IMR-90 (cell line): ENCODE data around the gene OPCML. TPM values are rescaled to one million over a fixed set of nuclear protein-coding genes. Genes with fewer than 3 reads are reported as not detected.

Experiments
- ATAC-seq: fragments of 200-7000 bp; cut with Tn5 transposase; 2 replicates; pipeline ENCODE4 v1.9.1; 2020; ENCODE audit warnings: low read depth, mild to moderate bottlenecking, moderate library complexity
- BruUV-seq: library from RNA; stranded (reverse); fragments of 400-500 nt; replicated peaks from 2 replicates; lab custom pipeline; 2021; lab: Mats Ljungman, UMichigan
- CTCF ChIA-PET: fragments of 300-600 bp; formaldehyde crosslinking; extraction: SDS; loops from one replicate; lab custom pipeline; 2021; ENCODE audit warnings: antibody characterized with exemption; lab: Yijun Ruan, JAX
- POLR2A ChIA-PET: fragments of 300-600 bp; sonication (Branson Sonifier 250); formaldehyde crosslinking; loops from one replicate; lab custom pipeline; 2022; ENCODE audit warnings: antibody characterized with exemption; ENCODE audit not compliant: unreplicated experiment; lab: Charles Lee
- DNase-seq: peaks from one replicate; pipeline ENCODE4 v3.0.0; 2013
- H2AFZ ChIP-seq: replicated peaks from 2 replicates; pipeline ENCODE3; 2013; ENCODE audit warnings: low read length, mild to moderate bottlenecking; ENCODE audit not compliant: poor library complexity
- H2AK5ac ChIP-seq: 2 replicates; pipeline ENCODE4 v1.6.1; 2013; ENCODE audit warnings: low read depth, low read length, inconsistent platforms
- H2AK9ac ChIP-seq: replicated peaks from 2 replicates; pipeline ENCODE3; 2013; ENCODE audit warnings: mild to moderate bottlenecking, low read depth, low read length, moderate library complexity; ENCODE audit not compliant: poor library complexity
- H2BK120ac ChIP-seq: 2 replicates; pipeline ENCODE4 v1.6.1; 2013; ENCODE audit warnings: low read depth, low read length, inconsistent platforms
- H2BK15ac ChIP-seq: 3 replicates; pipeline ENCODE4 v1.6.1; 2013; ENCODE audit warnings: low read depth, low read length, inconsistent platforms
- H2BK20ac ChIP-seq: 2 replicates; pipeline ENCODE4 v1.6.1; 2013; ENCODE audit warnings: low read depth, mild to moderate bottlenecking, inconsistent platforms, low read length, moderate library complexity
- H2BK5ac ChIP-seq: 2 replicates; pipeline ENCODE4 v1.6.1; 2013; ENCODE audit warnings: mild to moderate bottlenecking, low read depth, low read length, inconsistent platforms; ENCODE audit not compliant: poor library complexity, severe bottlenecking
- H3K14ac ChIP-seq: replicated peaks from 2 replicates; pipeline ENCODE4 v1.6.1; 2013; ENCODE audit warnings: low read depth, low read length, inconsistent platforms
- H3K18ac ChIP-seq: 2 replicates; pipeline ENCODE4 v1.6.1; 2013; ENCODE audit warnings: low read depth, low read length, control low read depth
- H3K23ac ChIP-seq: 2 replicates; pipeline ENCODE4 v1.6.1; 2013; ENCODE audit warnings: low read depth, low read length, inconsistent platforms
- H3K27ac ChIP-seq: 2 replicates; pipeline ENCODE4 v1.5.1; 2013; ENCODE audit warnings: mild to moderate bottlenecking, control low read depth, low read length; ENCODE audit not compliant: insufficient read depth
- H3K27me3 ChIP-seq: 2 replicates; pipeline ENCODE4 v1.6.1; 2013; ENCODE audit warnings: low read length; ENCODE audit not compliant: control insufficient read depth, insufficient read depth
- H3K36me3 ChIP-seq: 2 replicates; pipeline ENCODE4 v1.6.1; 2013; ENCODE audit warnings: low read length, mixed read lengths; ENCODE audit not compliant: control insufficient read depth, insufficient read depth
- H3K4ac ChIP-seq: 2 replicates; pipeline ENCODE4 v1.6.1; 2013; ENCODE audit warnings: low read depth, low read length, inconsistent platforms
- H3K4me1 ChIP-seq: 2 replicates; pipeline ENCODE4 v1.6.1; 2013; ENCODE audit warnings: low read length, mixed read lengths; ENCODE audit not compliant: control insufficient read depth, insufficient read depth
- H3K4me2 ChIP-seq: 2 replicates; pipeline ENCODE4 v1.6.1; 2013; ENCODE audit warnings: low read depth, mild to moderate bottlenecking, control low read depth, low read length, moderate library complexity
- H3K4me3 ChIP-seq: 2 replicates; pipeline ENCODE4 v1.5.1; 2013; ENCODE audit warnings: low read depth, mild to moderate bottlenecking, control low read depth, low read length, moderate library complexity; ENCODE audit not compliant: insufficient read depth
- H3K56ac ChIP-seq: 2 replicates; pipeline ENCODE4 v1.6.1; 2013; ENCODE audit warnings: low read length, inconsistent platforms; ENCODE audit not compliant: insufficient read depth; ENCODE audit errors: extremely low read depth
- H3K79me1 ChIP-seq, 2 experiments: 2 replicates each; pipeline ENCODE4 v1.6.1; 2013; ENCODE audit warnings: low read length in 2 of 2, inconsistent platforms in 1 of 2, low read depth in 1 of 2
- H3K9ac ChIP-seq: 2 replicates; pipeline ENCODE4 v1.6.1; 2013; ENCODE audit warnings: low read depth, low read length, control low read depth
- H3K9me1 ChIP-seq: 2 replicates; pipeline ENCODE4 v1.6.1; 2013; ENCODE audit warnings: low read length, inconsistent platforms; ENCODE audit not compliant: insufficient read depth
- H3K9me3 ChIP-seq: 2 replicates; pipeline ENCODE4 v1.6.1; 2013; ENCODE audit warnings: low read length; ENCODE audit not compliant: control insufficient read depth, insufficient read depth
- H4K20me1 ChIP-seq: 2 replicates; pipeline ENCODE4 v1.6.1; 2013; ENCODE audit warnings: low read length, inconsistent platforms; ENCODE audit not compliant: insufficient read depth
- H4K5ac ChIP-seq: 2 replicates; pipeline ENCODE4 v1.6.1; 2013; ENCODE audit warnings: mild to moderate bottlenecking, low read depth, low read length, control low read depth
- H4K8ac ChIP-seq, 2 experiments: 2 replicates each; pipeline ENCODE4 v1.6.1; 2013; ENCODE audit warnings: low read depth in 2 of 2, low read length in 2 of 2, control low read depth in 1 of 2, inconsistent platforms in 1 of 2
- H4K91ac ChIP-seq: 2 replicates; pipeline ENCODE4 v1.6.1; 2013; ENCODE audit warnings: low read depth, low read length, inconsistent platforms; ENCODE audit not compliant: insufficient read depth
- CEBPB ChIP-seq: IDR thresholded peaks from 2 replicates; pipeline ENCODE4 v1.6.1; 2012; ENCODE audit warnings: low read depth, low read length, improper control_type of control experiment
- CHD1 ChIP-seq: IDR thresholded peaks from 2 replicates; pipeline ENCODE4 v1.6.1; 2012; ENCODE audit warnings: low read depth, low read length, improper control_type of control experiment
- CTCF ChIP-seq: conservative IDR thresholded peaks from 2 replicates; pipeline ENCODE4 v1.5.1; 2012; ENCODE audit warnings: mild to moderate bottlenecking, low read depth, low read length, improper control_type of control experiment
- ELK1 ChIP-seq: fragments of 150-350 bp; IDR thresholded peaks from 2 replicates; pipeline ENCODE4 v1.6.1; 2016; ENCODE audit warnings: low read depth, mild to moderate bottlenecking, low read length, moderate library complexity, borderline replicate concordance
- MAFK ChIP-seq: IDR thresholded peaks from 2 replicates; pipeline ENCODE4 v1.6.1; 2012; ENCODE audit warnings: low read depth, low read length, improper control_type of control experiment
- MAZ ChIP-seq: IDR thresholded peaks from 2 replicates; pipeline ENCODE4 v1.6.1; 2012; ENCODE audit warnings: low read depth, mild to moderate bottlenecking, low read length, improper control_type of control experiment, moderate library complexity, borderline replicate concordance
- MXI1 ChIP-seq: IDR thresholded peaks from 2 replicates; pipeline ENCODE4 v1.6.1; 2012; ENCODE audit warnings: low read depth, mild to moderate bottlenecking, low read length, moderate library complexity, borderline replicate concordance
- NFE2L2 ChIP-seq: fragments of 150-350 bp; IDR thresholded peaks from 2 replicates; pipeline ENCODE4 v1.6.1; 2016; ENCODE audit warnings: low read depth, mild to moderate bottlenecking, low read length
- RAD21 ChIP-seq: IDR thresholded peaks from 2 replicates; pipeline ENCODE4 v1.6.1; 2012; ENCODE audit warnings: low read length, improper control_type of control experiment
- USF2 ChIP-seq: fragments of 150-350 bp; IDR thresholded peaks from 2 replicates; pipeline ENCODE4 v1.6.1; 2017; ENCODE audit warnings: mild to moderate bottlenecking, antibody characterized with exemption, low read length, low read depth
- WGBS, 2 experiments: methylation state at CpG; one replicate each; pipeline versions ENCODE4 v1.1.5 to v1.1.7; 2013; ENCODE audit warnings: missing lambda C conversion rate in 2 of 2; ENCODE audit not compliant: insufficient read length in 1 of 2; ENCODE audit errors: extremely low coverage in 2 of 2; 5-methylcytosine and 5-hydroxymethylcytosine counted together
- dilution Hi-C: fragments of 300-500 bp; cut with HindIII; formaldehyde crosslinking; loops from one replicate; pipeline ENCODE4 v1.14.3; 2018; ENCODE audit warnings: low sequenced_read_pairs; ENCODE audit not compliant: unreplicated experiment
- in situ Hi-C: fragments of 300-500 bp; cut with MboI; formaldehyde crosslinking; loops from 3 replicates; pipeline ENCODE4 v1.14.3; 2019; ENCODE audit warnings: low sequenced_read_pairs, inconsistent platforms, mixed read lengths
- intact Hi-C: fragments of 100-400 bp; cut with micrococcal nuclease; formaldehyde crosslinking; loops from 2 replicates; pipeline ENCODE4 v1.10.0; 2022
- polyA plus RNA-seq, 3 experiments: library from polyadenylated mRNA; depleted of rRNA; stranded (reverse); fragments of >200 nt; gene quantifications; 2 replicates each; pipeline ENCODE4 v1.2.3, GENCODE V29; 2012; ENCODE audit warnings: low replicate concordance in 1 of 3
- total RNA-seq: library from RNA; depleted of rRNA; stranded (reverse); fragments of >200 nt; gene quantifications from 2 replicates; pipeline ENCODE4 v1.2.3, GENCODE V29; 2012

The OPCML gene
- total and polyA plus RNA-seq, 2 of the 4 experiments (the other 2 are of a cell fraction) = under 0.01 to 2.6 TPM

GRCh38 chr11:132721526-132721925, 810.8 kb downstream of the OPCML start:
- no peak overlapping the region for H2BK20ac ChIP-seq
- no peak for ATAC-seq
- no peak overlapping the region for H3K18ac ChIP-seq
- H3K56ac ChIP-seq = no peak overlapping the region
- no peak overlapping the region for H4K8ac ChIP-seq
- H2BK15ac ChIP-seq = no peak overlapping the region
- H2BK120ac ChIP-seq = no peak overlapping the region
- H2AK9ac ChIP-seq = no peak overlapping the region
- H3K4me3 ChIP-seq = no peak overlapping the region
- H3K4me1 ChIP-seq = no peaks in the 10 kb centered on the region
- DNase-seq = no peak
- H4K91ac ChIP-seq = no peak overlapping the region
- H3K27me3 ChIP-seq = no peaks in the 10 kb centered on the region
- CTCF ChIA-PET = no interaction called here
- dilution Hi-C loops (no loop called here), in situ Hi-C loops (no loop called here), intact Hi-C loops (no loop called here)
- no peak overlapping the region for H3K23ac ChIP-seq
- no peak overlapping the region for H2AK5ac ChIP-seq
- no peaks in the 10 kb centered on the region; the same call in 1 of the 2 replicates for H3K9me1 ChIP-seq
- no peak overlapping the region for H2AFZ ChIP-seq
- H3K27ac ChIP-seq = no peak overlapping the region
- no peaks in the 10 kb centered on the region for H3K36me3 ChIP-seq
- TF ChIP-seq CHD1 = no peak
- no peak for TF ChIP-seq CEBPB
- TF ChIP-seq USF2 = no peak
- no peak for TF ChIP-seq MAFK
- no peak for TF ChIP-seq MAZ
- no peak for TF ChIP-seq ELK1
- no peak for TF ChIP-seq RAD21
- TF ChIP-seq NFE2L2 = no peak
- TF ChIP-seq MXI1 = no peak
- TF ChIP-seq CTCF = no peak
- no peak overlapping the region for H3K9ac ChIP-seq
- H3K79me1 ChIP-seq = no peaks in the 10 kb centered on the region
- no peak overlapping the region for H2BK5ac ChIP-seq
- POLR2A ChIA-PET = interaction anchor here (0.6 kb wide), 1 partner anchor 1439 kb away, joined by 4 read pairs; no protein-coding TSS in a partner anchor
- no peak overlapping the region for H3K14ac ChIP-seq
- H3K4ac ChIP-seq = no peak overlapping the region
- H4K5ac ChIP-seq = no peak overlapping the region
- no peak overlapping the region for H3K4me2 ChIP-seq
- WGBS, 2 experiments = 48% methylated on average over 3 of the region's 5 CpGs; no CpG with 5 or more reads in 1 of the 2 experiments
- H4K20me1 ChIP-seq = no peaks in the 10 kb centered on the region
- BruUV-seq = no TSS peak
- H3K9me3 ChIP-seq = no peaks in the 10 kb centered on the region
